ENCODE measurements around the gene PTPRM.

The PTPRM gene

GRCh38 chr18:8091035-8091434 is 523.9 kb downstream of the PTPRM start:
- ATAC-seq (no peak), DNase-seq (no peak)
- no peaks in the 10 kb centered on the region for H3K36me3 Mint-ChIP-seq (ENCODE audit: low read depth)
- no peaks in the 10 kb centered on the region for H3K9me3 Mint-ChIP-seq
- no peaks in the 10 kb centered on the region for H3K27me3 Mint-ChIP-seq
- no peak overlapping the region for H3K27ac Mint-ChIP-seq
- H3K4me1 Mint-ChIP-seq, result no peaks in the 10 kb centered on the region
- no peak overlapping the region for H3K4me3 Mint-ChIP-seq

- H3K4me1 Mint-ChIP-seq, result no peaks in the 10 kb centered on the region
- no peak overlapping the region for H3K4me3 Mint-ChIP-seq
- ATAC-seq (no peak), DNase-seq (no peak)
- no peaks in the 10 kb centered on the region for H3K27me3 Mint-ChIP-seq
- no peaks in the 10 kb centered on the region for H3K36me3 Mint-ChIP-seq (ENCODE audit: low read depth)
- H3K9me3 Mint-ChIP-seq, result peaks cover 4% of the 10 kb centered on the region
- no peak overlapping the region for H3K27ac Mint-ChIP-seq
Measured at GRCh38 chr18:8095947-8096570, 528.9 kb downstream of the PTPRM start.

DNA sequence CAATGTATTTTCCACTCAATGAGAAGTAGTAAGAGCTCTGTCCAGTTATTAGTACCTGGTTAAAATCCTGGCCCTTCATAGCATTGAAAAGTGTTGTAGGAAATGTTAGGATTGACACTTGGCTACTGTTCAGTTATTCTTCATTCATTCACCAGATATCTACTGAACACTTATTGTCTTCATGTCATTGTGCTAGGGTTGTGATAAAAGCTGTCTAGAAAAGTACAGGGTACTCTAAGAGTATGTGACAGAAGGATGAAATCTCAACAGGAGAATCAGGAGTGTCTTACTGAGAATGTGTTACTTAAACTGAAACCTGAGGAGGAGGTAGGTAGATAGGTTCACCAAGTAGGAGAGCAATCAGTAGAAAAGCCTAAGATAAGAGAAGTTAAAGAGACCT is 530.3 kb downstream of the PTPRM start:
- Mint-ChIP-seq H3K4me1 (no peaks in the 10 kb centered on the region), H3K27ac (no peak overlapping the region), H3K4me3 (no peak overlapping the region), H3K27me3 (no peaks in the 10 kb centered on the region), H3K36me3 (ENCODE audit: low read depth) (no peaks in the 10 kb centered on the region), H3K9me3 (peaks cover 5% of the 10 kb centered on the region)
- DNase-seq, result no peak
- no peak for ATAC-seq

DNA sequence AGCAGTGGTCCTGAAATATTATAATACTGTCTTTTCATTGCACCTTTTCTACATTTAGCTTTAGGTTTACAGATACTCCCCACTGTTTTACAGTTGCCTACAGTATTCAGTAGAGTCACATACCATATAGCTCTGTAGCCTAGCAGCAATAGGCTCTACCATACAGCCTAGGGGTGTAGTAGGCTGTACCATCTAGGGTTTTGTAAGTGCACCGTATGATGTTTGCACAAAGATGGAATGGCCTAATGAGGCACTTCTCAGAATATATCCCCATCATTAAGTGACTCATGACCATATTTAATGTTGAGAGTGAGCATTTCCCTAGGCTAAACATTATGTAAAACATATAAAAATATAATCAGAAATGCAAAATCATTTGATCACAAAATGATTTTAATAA is 530.8 kb downstream of the PTPRM start:
- no peak overlapping the region for H3K27ac Mint-ChIP-seq
- no peaks in the 10 kb centered on the region for H3K4me1 Mint-ChIP-seq
- DNase-seq (no peak), ATAC-seq (no peak)
- peaks cover 10% of the 10 kb centered on the region for H3K9me3 Mint-ChIP-seq
- H3K4me3 Mint-ChIP-seq, result no peak overlapping the region
- no peaks in the 10 kb centered on the region for H3K36me3 Mint-ChIP-seq (ENCODE audit: low read depth)
- no peaks in the 10 kb centered on the region for H3K27me3 Mint-ChIP-seq

DNA sequence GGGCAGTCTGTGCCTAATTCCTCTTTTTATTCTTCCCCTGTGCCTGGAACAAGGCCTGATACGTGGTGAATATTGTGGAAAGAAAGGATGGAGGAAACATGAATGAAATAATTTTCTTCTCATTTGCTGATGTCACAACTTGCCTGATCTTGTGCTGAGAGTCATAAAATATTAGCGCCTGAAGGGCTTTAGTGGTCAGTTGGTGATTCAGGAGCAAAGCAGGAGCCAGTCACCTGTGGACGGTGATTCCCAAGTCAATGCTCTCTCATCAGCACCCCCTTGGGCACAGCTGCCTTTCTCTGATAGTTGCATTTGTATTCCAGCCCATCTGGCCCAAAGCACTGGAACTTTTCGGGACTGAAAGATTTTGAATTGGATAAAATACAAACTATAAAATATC is 539.5 kb downstream of the PTPRM start:
- Mint-ChIP-seq H3K27me3 (no peaks in the 10 kb centered on the region), H3K36me3 (ENCODE audit: low read depth) (no peaks in the 10 kb centered on the region), H3K27ac (no peak overlapping the region), H3K4me3 (no peak overlapping the region), H3K9me3 (peaks cover 12% of the 10 kb centered on the region), H3K4me1 (no peaks in the 10 kb centered on the region)
- DNase-seq (no peak), ATAC-seq (no peak)

DNA sequence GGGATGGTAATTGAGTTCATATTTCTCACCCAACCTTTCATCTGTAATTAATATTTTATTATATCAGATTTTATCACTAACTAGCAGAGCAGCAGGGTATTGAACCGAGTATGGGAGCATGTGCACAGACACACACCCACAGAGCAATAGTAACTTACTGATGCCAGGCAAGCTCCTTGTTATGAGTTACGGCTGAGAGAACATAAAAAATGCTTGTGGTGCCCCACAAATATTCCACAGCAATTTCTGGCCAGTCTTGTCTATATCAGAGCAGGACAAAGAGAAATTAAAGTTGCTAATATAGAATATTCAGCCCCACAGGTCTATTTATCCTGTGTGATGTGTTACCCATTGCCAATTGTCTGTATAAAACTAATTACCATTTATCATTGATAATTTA is 540.3 kb downstream of the PTPRM start:
- Mint-ChIP-seq H3K27ac (no peak overlapping the region), H3K4me1 (no peaks in the 10 kb centered on the region), H3K4me3 (no peak overlapping the region), H3K9me3 (peaks cover 11% of the 10 kb centered on the region), H3K27me3 (no peaks in the 10 kb centered on the region), H3K36me3 (ENCODE audit: low read depth) (no peaks in the 10 kb centered on the region)
- no peak for ATAC-seq
- DNase-seq, result no peak

- H3K27me3 Mint-ChIP-seq, result no peaks in the 10 kb centered on the region
- no peak overlapping the region for H3K4me3 Mint-ChIP-seq
- H3K27ac Mint-ChIP-seq, result no peak overlapping the region
- no peaks in the 10 kb centered on the region for H3K9me3 Mint-ChIP-seq
- ATAC-seq (no peak), DNase-seq (no peak)
- no peaks in the 10 kb centered on the region for H3K4me1 Mint-ChIP-seq
- no peaks in the 10 kb centered on the region for H3K36me3 Mint-ChIP-seq (ENCODE audit: low read depth)
Measured at GRCh38 chr18:8114480-8114879, 547.4 kb downstream of the PTPRM start.

DNA sequence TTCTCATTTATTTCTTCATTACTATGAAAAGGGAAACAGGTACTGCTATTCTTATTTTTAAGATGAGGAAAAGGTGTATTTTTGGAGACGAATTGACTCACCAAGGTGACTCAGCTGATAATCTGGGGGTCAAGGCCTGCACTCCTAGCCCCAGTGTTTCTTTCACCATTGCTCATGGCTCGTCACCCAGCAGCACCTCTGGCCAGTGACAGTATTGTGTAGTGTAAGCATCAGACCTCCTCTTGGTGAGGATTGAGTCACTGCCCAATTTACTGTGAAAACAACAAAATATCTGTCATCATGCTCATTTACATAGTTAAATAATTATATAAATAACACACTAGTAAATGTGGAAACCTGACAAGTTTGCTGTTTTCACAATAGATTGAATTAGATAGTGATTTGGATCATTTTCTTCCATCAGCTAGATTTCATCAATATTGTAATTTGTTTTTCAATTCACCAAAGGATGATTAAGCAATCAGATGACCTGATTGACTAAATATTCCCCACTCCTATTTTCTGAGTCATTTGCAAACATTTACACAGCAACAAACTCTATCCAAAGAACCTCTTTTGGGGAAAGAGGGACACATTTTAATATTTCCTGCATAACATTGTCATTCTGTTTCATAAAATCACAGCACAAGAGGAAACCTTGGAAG is 549.4 kb downstream of the PTPRM start:
- Mint-ChIP-seq H3K36me3 (ENCODE audit: low read depth) (no peaks in the 10 kb centered on the region), H3K27me3 (no peaks in the 10 kb centered on the region), H3K4me1 (no peaks in the 10 kb centered on the region), H3K4me3 (no peak overlapping the region), H3K27ac (no peak overlapping the region), H3K9me3 (no peaks in the 10 kb centered on the region)
- ATAC-seq (no peak), DNase-seq (no peak)

DNA sequence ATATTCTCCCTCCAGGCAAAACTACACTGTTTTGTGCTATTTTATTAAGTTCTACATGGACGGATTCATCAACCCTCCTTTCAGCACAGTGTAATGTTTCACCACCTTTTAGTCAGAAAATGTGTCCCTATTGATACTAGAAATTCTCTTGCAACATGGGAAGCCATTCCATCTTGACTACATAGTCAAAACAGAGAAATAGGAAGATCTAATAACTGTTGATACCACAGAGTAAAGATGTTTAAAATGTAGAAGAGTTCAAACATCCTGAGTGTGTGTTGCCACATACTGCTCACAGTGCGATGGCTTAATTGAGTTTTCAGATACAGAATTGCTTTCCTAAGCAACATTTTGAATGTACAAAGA is 549.9 kb downstream of the PTPRM start:
- DNase-seq (no peak), ATAC-seq (no peak)
- no peaks in the 10 kb centered on the region for H3K27me3 Mint-ChIP-seq
- H3K9me3 Mint-ChIP-seq, result no peaks in the 10 kb centered on the region
- H3K4me1 Mint-ChIP-seq, result no peaks in the 10 kb centered on the region
- H3K36me3 Mint-ChIP-seq (ENCODE audit: low read depth), result no peaks in the 10 kb centered on the region
- H3K27ac Mint-ChIP-seq, result no peak overlapping the region
- no peak overlapping the region for H3K4me3 Mint-ChIP-seq

GRCh38 chr18:8121101-8121500 is 554.0 kb downstream of the PTPRM start:
- DNase-seq, result no peak
- Mint-ChIP-seq H3K27me3 (no peaks in the 10 kb centered on the region), H3K4me3 (no peak overlapping the region), H3K9me3 (no peaks in the 10 kb centered on the region), H3K4me1 (no peaks in the 10 kb centered on the region), H3K36me3 (ENCODE audit: low read depth) (no peaks in the 10 kb centered on the region), H3K27ac (no peak overlapping the region)
- no peak for ATAC-seq

DNA sequence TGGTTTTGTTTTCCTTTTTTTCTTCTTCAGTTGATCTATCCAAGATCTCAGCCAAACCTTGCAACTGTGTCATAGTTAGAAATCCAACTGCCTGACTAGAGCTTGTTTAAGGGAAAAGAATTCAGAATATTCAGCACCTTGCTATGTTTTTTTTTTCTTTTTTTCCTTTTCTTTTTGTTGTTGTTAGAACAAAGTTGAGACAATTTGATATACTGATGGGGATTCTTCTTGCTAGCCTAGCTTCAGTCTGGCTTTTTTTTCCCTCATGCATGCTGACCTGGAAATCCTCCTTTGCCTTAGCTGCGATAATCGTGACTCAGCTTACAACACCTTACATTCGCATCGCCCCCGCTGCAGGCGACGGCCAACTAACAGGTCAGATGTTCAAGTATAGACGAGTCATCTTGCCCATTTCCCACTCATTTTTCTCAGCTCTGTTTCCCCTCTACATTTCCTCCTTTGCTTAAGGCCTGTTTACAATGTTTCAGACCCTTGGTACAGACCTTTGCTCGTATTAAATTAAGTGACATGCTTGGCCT is 554.9 kb downstream of the PTPRM start:
- Mint-ChIP-seq H3K4me3 (no peak overlapping the region), H3K27me3 (no peaks in the 10 kb centered on the region), H3K27ac (no peak overlapping the region), H3K9me3 (no peaks in the 10 kb centered on the region), H3K36me3 (ENCODE audit: low read depth) (no peaks in the 10 kb centered on the region), H3K4me1 (no peaks in the 10 kb centered on the region)
- DNase-seq, result no peak
- ATAC-seq, result no peak

DNA sequence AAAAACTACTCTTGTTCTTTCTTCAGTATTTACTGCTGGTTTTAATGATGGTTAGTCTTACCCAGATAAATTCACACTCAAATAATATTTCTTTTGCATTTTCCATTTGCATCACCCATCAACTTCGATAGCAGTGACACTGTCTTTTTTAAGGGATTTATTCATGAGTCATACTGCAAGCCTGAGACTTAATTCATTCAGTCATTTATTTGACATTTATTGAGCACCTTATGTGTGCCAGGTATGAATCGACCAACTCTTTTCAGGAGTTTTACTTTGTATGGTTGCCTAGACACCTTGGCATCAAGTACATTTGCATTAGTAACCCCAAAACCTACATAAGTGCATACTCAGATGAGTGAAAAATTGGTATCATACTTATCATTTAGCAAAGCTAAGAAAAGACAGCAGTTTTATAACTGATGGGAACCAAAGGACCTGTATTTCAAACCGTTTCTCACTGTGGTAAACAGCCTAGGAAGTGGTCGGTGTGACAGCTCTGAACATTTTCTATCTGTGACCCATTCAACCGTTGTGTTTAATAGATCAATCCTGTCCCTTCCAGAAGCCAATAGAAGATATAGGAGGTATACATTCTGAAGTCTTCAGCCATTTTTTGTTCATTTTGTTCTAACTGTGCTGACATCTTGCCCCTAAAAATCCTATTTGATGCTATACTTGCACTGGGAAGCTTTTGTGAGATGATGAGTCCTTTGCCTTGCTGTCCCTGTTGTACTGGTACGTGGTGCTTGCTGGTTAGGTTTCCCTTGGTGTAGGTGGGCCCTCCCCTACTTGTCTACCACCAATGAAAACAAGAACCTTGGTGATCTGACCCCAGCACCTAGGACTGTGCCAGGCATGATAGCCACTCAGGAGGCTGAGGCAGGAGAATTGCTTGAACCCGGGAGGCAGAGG is 557.4 kb downstream of the PTPRM start:
- Mint-ChIP-seq H3K27me3 (no peaks in the 10 kb centered on the region), H3K9me3 (no peaks in the 10 kb centered on the region), H3K4me3 (no peak overlapping the region), H3K4me1 (no peaks in the 10 kb centered on the region), H3K36me3 (ENCODE audit: low read depth) (no peaks in the 10 kb centered on the region), H3K27ac (no peak overlapping the region)
- ATAC-seq, result no peak
- DNase-seq, result no peak

GRCh38 chr18:8130096-8130495 is 563.0 kb downstream of the PTPRM start:
- Mint-ChIP-seq H3K4me3 (no peak overlapping the region), H3K4me1 (no peaks in the 10 kb centered on the region), H3K27ac (no peak overlapping the region), H3K36me3 (ENCODE audit: low read depth) (no peaks in the 10 kb centered on the region), H3K27me3 (no peaks in the 10 kb centered on the region), H3K9me3 (no peaks in the 10 kb centered on the region)
- ATAC-seq (no peak), DNase-seq (no peak)

DNA sequence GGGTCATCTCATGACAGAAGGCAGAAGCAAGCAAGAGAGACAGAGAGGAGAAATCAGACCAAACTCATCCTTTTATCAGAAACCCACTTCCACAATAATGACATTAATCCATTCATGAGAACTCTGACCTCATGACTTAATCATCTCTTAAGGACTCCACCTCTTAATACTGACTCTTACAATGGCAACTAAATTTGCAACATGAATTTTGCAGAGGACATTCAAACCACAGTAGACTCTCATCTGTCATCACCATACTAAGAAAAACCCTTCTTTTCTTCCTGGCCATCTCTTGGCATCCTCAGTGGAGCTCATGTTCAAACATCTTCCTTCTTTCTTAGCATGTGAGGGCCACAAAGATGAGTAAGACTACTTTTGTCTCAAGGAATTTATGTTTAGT is 565.9 kb downstream of the PTPRM start:
- Mint-ChIP-seq H3K4me3 (no peak overlapping the region), H3K27me3 (no peaks in the 10 kb centered on the region), H3K9me3 (no peaks in the 10 kb centered on the region), H3K27ac (no peak overlapping the region), H3K36me3 (ENCODE audit: low read depth) (no peaks in the 10 kb centered on the region), H3K4me1 (no peaks in the 10 kb centered on the region)
- ATAC-seq (no peak), DNase-seq (no peak)

- no peaks in the 10 kb centered on the region for H3K36me3 Mint-ChIP-seq (ENCODE audit: low read depth)
- DNase-seq (no peak), ATAC-seq (no peak)
- no peak overlapping the region for H3K4me3 Mint-ChIP-seq
- H3K27ac Mint-ChIP-seq, result no peak overlapping the region
- peaks cover 4% of the 10 kb centered on the region for H3K9me3 Mint-ChIP-seq
- no peaks in the 10 kb centered on the region for H3K4me1 Mint-ChIP-seq
- H3K27me3 Mint-ChIP-seq, result no peaks in the 10 kb centered on the region
Measured at GRCh38 chr18:8133888-8134287, 566.8 kb downstream of the PTPRM start.

All from activated naive CD8-positive, alpha-beta T cell treated with anti-CD3 and anti-CD28 coated beads, Interleukin-2, amount 50 U/mL, for 24 hours (primary cell).